HCT116 (cell line): ENCODE measurements around the gene SLC7A7. TPM values are rescaled to one million over a fixed set of nuclear protein-coding genes. Genes with fewer than 3 reads are reported as not detected.

ENCODE experiments used
- ATAC-seq: fragments of 200-7000 bp; cut with Tn5 transposase; 2 replicates; pipeline ENCODE4 v1.9.1; 2020; ENCODE audit warnings: mild to moderate bottlenecking, moderate library complexity
- BruUV-seq: library from RNA; stranded (reverse); fragments of 400-500 nt; replicated peaks from 2 replicates; lab custom pipeline; 2021; lab: Mats Ljungman, UMichigan
- CTCF ChIA-PET: fragments of 300-600 bp; sonication (Branson Sonifier 250); formaldehyde crosslinking; loops from one replicate; lab custom pipeline; 2021; ENCODE audit warnings: antibody characterized with exemption; lab: Charles Lee
- POLR2A ChIA-PET: fragments of 300-600, 350-600 bp; sonication (Branson Sonifier 250); formaldehyde crosslinking; loops from one replicate; lab custom pipeline; 2021; ENCODE audit warnings: antibody characterized with exemption; lab: Charles Lee
- RAD21 ChIA-PET, 2 experiments: fragments of 300-600 bp; sonication (Branson Sonifier 250); formaldehyde crosslinking; loops; one replicate each; lab custom pipeline; 2023; ENCODE audit warnings: low total read pairs in 2 of 2; ENCODE audit not compliant: uncharacterized antibody in 2 of 2, unreplicated experiment in 2 of 2, low non-redundant PET in 1 of 2; lab: Charles Lee
- DNase-seq: peaks from one replicate; pipeline ENCODE4 v3.0.0-alpha.2; 2010; ENCODE audit warnings: low read depth, low spot score
- H2AFZ ChIP-seq: fragments of 200-600 bp; shearing (Covaris generic), sonication (generic); 2 replicates; pipeline ENCODE4 v1.6.1; 2017; ENCODE audit warnings: low read depth, mixed run types, mixed read lengths, antibody characterized with exemption, low read length; ENCODE audit not compliant: poor library complexity, severe bottlenecking
- H3K27ac ChIP-seq: 2 replicates; pipeline ENCODE4 v1.5.1; 2012; ENCODE audit warnings: low read depth, low read length
- H3K27me3 ChIP-seq: fragments of 200-600 bp; sonication (generic); 2 replicates; pipeline ENCODE4 v1.6.1; 2016; ENCODE audit warnings: mixed run types, low read length, mixed read lengths; ENCODE audit not compliant: insufficient read depth
- H3K36me3 ChIP-seq, 2 experiments: fragments of 200-500 bp in 1 of 2; fragments of 200-600 bp in 1 of 2; sonication (Bioruptor generic) in 1 of 2; sonication (generic) in 1 of 2; 2 replicates each; pipeline versions ENCODE4 v1.5.1 to v1.6.1; 2014 to 2016; ENCODE audit warnings: low read length in 2 of 2, inconsistent platforms in 1 of 2, mixed read lengths in 1 of 2, mixed run types in 1 of 2; ENCODE audit not compliant: insufficient read depth in 2 of 2, control insufficient read depth in 1 of 2
- H3K4me1 ChIP-seq, 2 experiments: fragments of 200-600 bp in 1 of 2; sonication (generic) in 1 of 2; 2 replicates each; pipeline versions ENCODE4 v1.5.1 to v1.6.1; 2012 to 2017; ENCODE audit warnings: low read length in 2 of 2, inconsistent platforms in 1 of 2, mild to moderate bottlenecking in 1 of 2, mixed read lengths in 1 of 2, mixed run types in 1 of 2, moderate library complexity in 1 of 2; ENCODE audit not compliant: insufficient read depth in 2 of 2, control insufficient read depth in 1 of 2
- H3K4me2 ChIP-seq: fragments of 200-600 bp; sonication (generic); 2 replicates; pipeline ENCODE4 v1.6.1; 2017; ENCODE audit warnings: mixed run types, low read length, mixed read lengths
- H3K4me3 ChIP-seq, 2 experiments: fragments of 200-600 bp in 1 of 2; sonication (generic) in 1 of 2; replicated peaks in 1 of 2; 2 replicates each; pipeline ENCODE4 v1.5.1; 2011 to 2016; ENCODE audit warnings: low read length in 2 of 2, control low read depth in 1 of 2, low read depth in 1 of 2, mild to moderate bottlenecking in 1 of 2, mixed read lengths in 1 of 2, mixed run types in 1 of 2
- H3K79me2 ChIP-seq: fragments of 200-600 bp; sonication (generic); 2 replicates; pipeline ENCODE4 v1.6.1; 2017; ENCODE audit warnings: mild to moderate bottlenecking, mixed run types, low read length, moderate library complexity, mixed read lengths; ENCODE audit not compliant: insufficient read depth
- H3K9ac ChIP-seq: fragments of 200-600 bp; sonication (generic); 2 replicates; pipeline ENCODE4 v1.6.1; 2016; ENCODE audit warnings: low read length, mixed read lengths
- H3K9me2 ChIP-seq: fragments of 200-600 bp; sonication (generic), shearing (Covaris generic); 2 replicates; pipeline ENCODE4 v1.6.1; 2017; ENCODE audit warnings: mixed run types, mild to moderate bottlenecking, moderate library complexity; ENCODE audit not compliant: insufficient read depth
- H3K9me3 ChIP-seq, 2 experiments: fragments of 200-500 bp in 1 of 2; fragments of 200-600 bp in 1 of 2; sonication (Bioruptor generic) in 1 of 2; sonication (generic) in 1 of 2; 2 replicates each; pipeline ENCODE4 v1.6.1; 2014 to 2017; ENCODE audit warnings: low read length in 2 of 2, mixed read lengths in 2 of 2, inconsistent platforms in 1 of 2, low read depth in 1 of 2, mild to moderate bottlenecking in 1 of 2, mixed run types in 1 of 2, moderate library complexity in 1 of 2; ENCODE audit not compliant: control insufficient read depth in 1 of 2, insufficient read depth in 1 of 2
- H4K20me1 ChIP-seq: fragments of 200-600 bp; sonication (generic), shearing (Covaris generic); 2 replicates; pipeline ENCODE4 v1.6.1; 2017; ENCODE audit warnings: mixed run types, mild to moderate bottlenecking, moderate library complexity; ENCODE audit not compliant: insufficient read depth
- ATF3 ChIP-seq: IDR thresholded peaks from 2 replicates; pipeline ENCODE4 v1.6.1; 2012
- CBX3 ChIP-seq: IDR thresholded peaks from 2 replicates; pipeline ENCODE4 v1.6.1; 2012; ENCODE audit warnings: low read depth
- ELF1 ChIP-seq: IDR thresholded peaks from 2 replicates; pipeline ENCODE4 v1.6.1; 2012; ENCODE audit warnings: low read depth, borderline replicate concordance
- EZH2 ChIP-seq: fragments of 200-600 bp; sonication (generic); IDR thresholded peaks from 2 replicates; pipeline ENCODE4 v1.6.1; 2017; ENCODE audit warnings: antibody characterized with exemption, mixed run types
- EZH2phosphoT487 ChIP-seq: fragments of 200-600 bp; IDR thresholded peaks from 2 replicates; pipeline ENCODE4 v1.6.1; 2018; ENCODE audit warnings: antibody characterized with exemption, borderline replicate concordance
- FOSL1 ChIP-seq: IDR thresholded peaks from 2 replicates; pipeline ENCODE4 v1.6.1; 2012; ENCODE audit warnings: low read depth
- JUND ChIP-seq: IDR thresholded peaks from 2 replicates; pipeline ENCODE4 v1.6.1; 2012
- MAX ChIP-seq: IDR thresholded peaks from 2 replicates; pipeline ENCODE4 v1.6.1; 2012
- POLR2A ChIP-seq: IDR thresholded peaks from 2 replicates; pipeline ENCODE4 v1.7.0; 2011; ENCODE audit warnings: borderline replicate concordance; ENCODE audit not compliant: insufficient read depth, insufficient read length; ENCODE audit errors: extremely low read depth
- POLR2AphosphoS5 ChIP-seq: IDR thresholded peaks from 2 replicates; pipeline ENCODE4 v1.6.1; 2011; ENCODE audit warnings: mild to moderate bottlenecking, low read depth, low read length, moderate library complexity
- RAD21 ChIP-seq: IDR thresholded peaks from 2 replicates; pipeline ENCODE4 v1.6.1; 2012; ENCODE audit warnings: low read depth, mild to moderate bottlenecking
- REST ChIP-seq: IDR thresholded peaks from 2 replicates; pipeline ENCODE4 v1.6.1; 2012; ENCODE audit warnings: low read depth
- SIN3A ChIP-seq: IDR thresholded peaks from 2 replicates; pipeline ENCODE4 v1.6.1; 2012; ENCODE audit warnings: low read depth
- ZBTB33 ChIP-seq: IDR thresholded peaks from 2 replicates; pipeline ENCODE4 v1.6.1; 2011; ENCODE audit warnings: mild to moderate bottlenecking, low read length, moderate library complexity; ENCODE audit not compliant: insufficient replicate concordance; ENCODE audit errors: extremely low read depth
- ZFX ChIP-seq: fragments of 450-650 bp; IDR thresholded peaks from 2 replicates; pipeline ENCODE4 v1.6.1; 2017
- ZNF274 ChIP-seq: fragments of 200-500 bp; sonication (Bioruptor generic); IDR thresholded peaks from 2 replicates; pipeline ENCODE4 v1.6.1; 2014; ENCODE audit warnings: mild to moderate bottlenecking, low read depth, low read length, inconsistent platforms
- intact Hi-C: fragments of 100-400 bp; cut with micrococcal nuclease; formaldehyde crosslinking; loops from 2 replicates; pipeline ENCODE4 v1.10.0; 2022
- total RNA-seq: library from RNA; stranded (reverse); gene quantifications from one replicate; pipeline ENCODE4 v1.2.1, GENCODE V29; 2021; ENCODE audit not compliant: unreplicated experiment

The SLC7A7 gene
- total RNA-seq, 1 experiment from 2014 or later: 0.27 TPM

GRCh38 chr14:22839159-22839779 is 24.0 kb upstream of the SLC7A7 start:
- H3K79me2 ChIP-seq: no peaks in the 10 kb centered on the region
- peaks cover 3 to 8% of the 10 kb centered on the region in 2 experiments; a peak in 3 of 4 replicates for H3K36me3 ChIP-seq
- H3K27me3 ChIP-seq: no peaks in the 10 kb centered on the region
- POLR2A ChIA-PET: no interaction called here
- H3K4me2 ChIP-seq: no peak overlapping the region
- TF ChIP-seq REST (no peak), EZH2phosphoT487 (no peak), ZNF274 (no peak), SIN3A (no peak), ELF1 (no peak), RAD21 (no peak), POLR2A (no peak), JUND (no peak), ZBTB33 (no peak), POLR2AphosphoS5 (no peak), MAX (no peak), FOSL1 (no peak), ATF3 (no peak), CBX3 (no peak), EZH2 (no peak), ZFX (no peak)
- H3K9ac ChIP-seq: no peak overlapping the region
- no TSS peak for BruUV-seq
- CTCF ChIA-PET: no interaction called here
- intact Hi-C loops: no loop called here
- peaks cover 0 to 14% of the 10 kb centered on the region in 2 experiments; a peak in 1 of 4 replicates for H3K4me1 ChIP-seq
- H4K20me1 ChIP-seq: no peaks in the 10 kb centered on the region
- no peaks in the 10 kb centered on the region for H3K9me3 ChIP-seq
- ATAC-seq: no peak
- no peak overlapping the region for H3K27ac ChIP-seq
- H3K4me3 ChIP-seq: no peak overlapping the region
- no peak overlapping the region for H2AFZ ChIP-seq
- RAD21 ChIA-PET: no interaction called here
- no peak for DNase-seq
- H3K9me2 ChIP-seq: no peaks in the 10 kb centered on the region
